Prostate gland (tissue), 2 donors: ENCODE results near the gene ISY1. TPM values are rescaled to one million over a fixed set of nuclear protein-coding genes. Genes with fewer than 3 reads are reported as not detected.

Source experiments
- DNase-seq: peaks from one replicate; pipeline ENCODE4 v3.0.0-alpha.2; 2019; ENCODE audit warnings: low spot score
- H3K27ac ChIP-seq, 2 donors: fragments of 200-600 bp; sonication (generic); 2 replicates each; pipeline ENCODE4 v1.5.1; 2017 to 2019
- H3K27me3 ChIP-seq: fragments of 200-600 bp; sonication (generic); replicated peaks from 2 replicates; pipeline ENCODE4 v1.5.1; 2019; ENCODE audit not compliant: insufficient read depth
- H3K36me3 ChIP-seq, 2 donors: fragments of 200-600 bp; sonication (generic); 1 replicate in 1 of 2; 2 replicates in 1 of 2; pipeline versions ENCODE4 v1.5.1 to v1.8.1; 2017 to 2019
- H3K4me1 ChIP-seq: fragments of 200-600 bp; sonication (generic); replicated peaks from 2 replicates; pipeline ENCODE4 v1.5.1; 2019
- H3K4me3 ChIP-seq, 2 donors: fragments of 200-600 bp; sonication (generic); 2 replicates each; pipeline ENCODE4 v1.5.1; 2017 to 2019
- H3K9me3 ChIP-seq: fragments of 200-600 bp; sonication (generic); 2 replicates; pipeline ENCODE4 v1.5.1; 2017
- POLR2A ChIP-seq: fragments of 450-650 bp; IDR thresholded peaks from one replicate; pipeline ENCODE4 v1.6.1; 2016; ENCODE audit warnings: antibody characterized with exemption, mild to moderate bottlenecking
- POLR2AphosphoS5 ChIP-seq: sonication (generic); formaldehyde crosslinking; IDR thresholded peaks from one replicate; pipeline ENCODE4 v1.6.1; 2017; ENCODE audit warnings: antibody characterized with exemption
- WGBS: methylation state at CpG from one replicate; pipeline ENCODE4 v1.1.5; 2018; 5-methylcytosine and 5-hydroxymethylcytosine counted together
- intact Hi-C: fragments of 100-400 bp; cut with DNase I; formaldehyde crosslinking; loops from one replicate; pipeline ENCODE4 v1.14.2; 2022
- total RNA-seq, 2 donors: library from RNA; depleted of rRNA; stranded (reverse); fragments of >200 nt; gene quantifications; one replicate each; pipeline ENCODE4 v1.1.0, GENCODE V29; 2016
- TF ChIP-seq, protein P1 (sequence below), 4 experiments: fragments of 200-600 bp in 2 of 4; fragments of 450-650 bp in 2 of 4; sonication (generic) in 2 of 4; IDR thresholded peaks; 1 replicate in 3 of 4; 2 replicates in 1 of 4; pipeline ENCODE4 v1.5.1; 2016 to 2019; ENCODE audit warnings: antibody characterized with exemption in 4 of 4, mild to moderate bottlenecking in 2 of 4, moderate library complexity in 2 of 4

The ISY1 gene
- total RNA-seq, 2 donors from 2014 or later = 22.3 to 29.1 TPM

DNA sequence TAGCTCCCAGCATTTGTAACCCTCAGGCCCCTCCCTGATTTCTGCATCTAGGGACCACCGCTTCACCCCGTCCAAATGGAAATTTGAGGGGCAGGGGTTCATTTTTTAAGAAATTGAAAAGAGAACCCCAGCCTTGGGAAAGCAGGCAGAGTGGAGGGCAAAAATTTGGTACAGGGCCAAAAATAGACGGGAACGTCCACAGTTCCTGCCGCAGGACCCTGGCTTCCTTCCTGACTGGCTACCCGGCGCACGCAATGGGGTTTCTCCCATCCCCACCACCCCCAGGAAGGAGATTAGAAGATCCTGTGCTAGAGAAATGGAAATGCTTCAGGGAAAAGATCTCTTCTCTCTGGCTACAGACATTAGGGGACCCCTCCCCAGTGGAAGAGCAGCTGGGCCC, 79.4 kb downstream of the ISY1 start:
- TF ChIP-seq, protein P1, sequence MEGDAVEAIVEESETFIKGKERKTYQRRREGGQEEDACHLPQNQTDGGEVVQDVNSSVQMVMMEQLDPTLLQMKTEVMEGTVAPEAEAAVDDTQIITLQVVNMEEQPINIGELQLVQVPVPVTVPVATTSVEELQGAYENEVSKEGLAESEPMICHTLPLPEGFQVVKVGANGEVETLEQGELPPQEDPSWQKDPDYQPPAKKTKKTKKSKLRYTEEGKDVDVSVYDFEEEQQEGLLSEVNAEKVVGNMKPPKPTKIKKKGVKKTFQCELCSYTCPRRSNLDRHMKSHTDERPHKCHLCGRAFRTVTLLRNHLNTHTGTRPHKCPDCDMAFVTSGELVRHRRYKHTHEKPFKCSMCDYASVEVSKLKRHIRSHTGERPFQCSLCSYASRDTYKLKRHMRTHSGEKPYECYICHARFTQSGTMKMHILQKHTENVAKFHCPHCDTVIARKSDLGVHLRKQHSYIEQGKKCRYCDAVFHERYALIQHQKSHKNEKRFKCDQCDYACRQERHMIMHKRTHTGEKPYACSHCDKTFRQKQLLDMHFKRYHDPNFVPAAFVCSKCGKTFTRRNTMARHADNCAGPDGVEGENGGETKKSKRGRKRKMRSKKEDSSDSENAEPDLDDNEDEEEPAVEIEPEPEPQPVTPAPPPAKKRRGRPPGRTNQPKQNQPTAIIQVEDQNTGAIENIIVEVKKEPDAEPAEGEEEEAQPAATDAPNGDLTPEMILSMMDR (IDR thresholded peaks at IDR 0.05) = no peak
- TF ChIP-seq POLR2AphosphoS5 = no peak
- no peak for TF ChIP-seq POLR2A
- H3K36me3 ChIP-seq = no peaks in the 10 kb centered on the region
- no peak overlapping the region for H3K4me3 ChIP-seq
- H3K27me3 ChIP-seq = no peaks in the 10 kb centered on the region
- 79% methylated on average over 8 of the region's 8 CpGs for WGBS
- no peak for DNase-seq
- intact Hi-C loops = loop anchor here (10.0 kb wide), 1 partner anchor 107 kb away; no protein-coding TSS in a partner anchor
- H3K4me1 ChIP-seq = no peaks in the 10 kb centered on the region
- no peak overlapping the region for H3K27ac ChIP-seq
- H3K9me3 ChIP-seq = no peaks in the 10 kb centered on the region

DNA sequence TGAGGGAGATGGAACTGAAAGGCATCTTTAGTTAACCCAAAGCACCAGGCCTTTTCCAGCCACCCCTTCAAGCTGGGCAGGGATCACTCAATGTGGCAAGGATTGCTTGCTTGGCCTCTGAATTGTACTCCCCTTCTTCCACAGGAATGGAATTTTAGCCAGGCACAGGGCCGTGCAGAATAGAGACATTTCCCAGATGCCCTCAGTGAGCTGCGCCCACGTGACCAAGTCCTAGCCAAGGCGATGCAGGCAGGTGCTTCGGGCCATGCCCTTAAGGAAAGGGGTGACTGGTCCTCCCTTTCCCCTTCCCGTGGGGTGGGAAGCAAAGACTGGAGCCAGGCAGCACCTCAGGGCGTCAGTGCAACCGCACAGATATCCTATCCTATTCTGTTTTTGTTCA, 82.4 kb downstream of the ISY1 start:
- Histone ChIP-seq H3K4me1 (no peaks in the 10 kb centered on the region), H3K27me3 (no peaks in the 10 kb centered on the region), H3K27ac (no peak overlapping the region), H3K36me3 (no peaks in the 10 kb centered on the region), H3K9me3 (no peaks in the 10 kb centered on the region), H3K4me3 (no peak overlapping the region)
- no peak for DNase-seq
- 88% methylated on average over 8 of the region's 8 CpGs for WGBS
- intact Hi-C loops = no loop called here
- TF ChIP-seq POLR2A (no peak), POLR2AphosphoS5 (no peak)
- TF ChIP-seq, protein P1 (IDR thresholded peaks at IDR 0.05) = no peak

Other genes with a start within 250 kb of the ISY1 start
- gene CFAP92, start 167.0 kb downstream of the ISY1 start, total RNA-seq = 1 to 10 TPM; 1.7 to 4.3 TPM
- gene EFCC1, start 159.8 kb downstream of the ISY1 start, total RNA-seq = 1 to 10 TPM; 1.8 to 4.0 TPM
- not detected for gene GP9, start 100.3 kb downstream of the ISY1 start, total RNA-seq
- gene RAB43, start 39.3 kb downstream of the ISY1 start, total RNA-seq = 10 to 100 TPM; 35.9 to 52.3 TPM
- gene CNBP, start 22.8 kb upstream of the ISY1 start, total RNA-seq = 100 to 1,000 TPM; 339 to 523 TPM
- 100 to 1,000 TPM; 143 to 220 TPM for gene COPG1, start 88.5 kb upstream of the ISY1 start, total RNA-seq
- gene HMCES, start 117.8 kb upstream of the ISY1 start, total RNA-seq = 10 to 100 TPM; 29.1 to 34.9 TPM